ENCODE data around the gene MROH8.

GRCh38 chr20:37228656-37229055 lies 49.3 kb upstream of the MROH8 start:
- TF ChIP-seq CTCF (optimal IDR thresholded peaks at IDR 0.05 in 1 of 3, IDR thresholded peaks at IDR 0.05 in 1 of 3, conservative IDR thresholded peaks at IDR 0.05 in 1 of 3; ENCODE audit: extremely low read depth in 1 of 3, insufficient read depth in 2 of 3, low read length in 3 of 3) (no peak), EZH2 (IDR thresholded peaks at IDR 0.05; ENCODE audit: low read length) (no peak)

Data from keratinocyte (primary cell).